Nephron progenitor cell (in vitro differentiated cells): ENCODE measurements around the gene KLHL3.

ENCODE experiments used
- DNase-seq: peaks from one replicate; pipeline ENCODE4 v3.0.0; 2021
- H3K27ac Mint-ChIP-seq: 2 replicates; pipeline ENCODE4 v1.8.0; 2021; ENCODE audit warnings: mild to moderate bottlenecking, moderate library complexity, mixed read lengths
- H3K27me3 Mint-ChIP-seq: 2 replicates; pipeline ENCODE4 v1.8.0; 2021; ENCODE audit warnings: mild to moderate bottlenecking, low read depth, mixed read lengths; ENCODE audit not compliant: poor library complexity
- H3K36me3 Mint-ChIP-seq: 2 replicates; pipeline ENCODE4 v1.8.0; 2021; ENCODE audit warnings: low read depth, mixed read lengths
- H3K4me1 Mint-ChIP-seq: 2 replicates; pipeline ENCODE4 v1.8.0; 2021; ENCODE audit warnings: mixed read lengths
- H3K4me3 Mint-ChIP-seq: 2 replicates; pipeline ENCODE4 v1.8.0; 2021; ENCODE audit warnings: mild to moderate bottlenecking, moderate library complexity, mixed read lengths
- H3K9me3 Mint-ChIP-seq: 2 replicates; pipeline ENCODE4 v1.8.0; 2021; ENCODE audit warnings: mild to moderate bottlenecking, moderate library complexity, mixed read lengths
- CTCF ChIP-seq: fragments of 200-600 bp; sonication (generic); IDR thresholded peaks from 2 replicates; pipeline ENCODE4 v1.5.0; 2021; ENCODE audit warnings: antibody characterized with exemption

Gene KLHL3

GRCh38 chr5:137712139-137712667 is 23.7 kb downstream of the KLHL3 start:
- peaks cover 79% of the 10 kb centered on the region for H3K36me3 Mint-ChIP-seq
- no peaks in the 10 kb centered on the region for H3K4me1 Mint-ChIP-seq
- no peak overlapping the region for H3K27ac Mint-ChIP-seq
- no peak for DNase-seq
- H3K27me3 Mint-ChIP-seq: peaks cover 6% of the 10 kb centered on the region
- peaks cover 33% of the 10 kb centered on the region for H3K9me3 Mint-ChIP-seq
- no peak overlapping the region for H3K4me3 Mint-ChIP-seq
- no peak for TF ChIP-seq CTCF

- H3K27me3 Mint-ChIP-seq: peaks cover 6% of the 10 kb centered on the region
- H3K9me3 Mint-ChIP-seq: peaks cover 29% of the 10 kb centered on the region
Measured at GRCh38 chr5:137710086-137710485, 25.8 kb downstream of the KLHL3 start.

GRCh38 chr5:137708796-137709559 is 26.9 kb downstream of the KLHL3 start:
- H3K27ac Mint-ChIP-seq: no peak overlapping the region

More at GRCh38 chr5:137710086-137710485, 25.8 kb downstream of the KLHL3 start:
- DNase-seq: no peak
- no peak for TF ChIP-seq CTCF
- no peak overlapping the region for H3K4me3 Mint-ChIP-seq
- no peak overlapping the region for H3K27ac Mint-ChIP-seq
- no peaks in the 10 kb centered on the region for H3K4me1 Mint-ChIP-seq
- H3K36me3 Mint-ChIP-seq: peaks cover 79% of the 10 kb centered on the region

GRCh38 chr5:137708062-137708461 is 27.8 kb downstream of the KLHL3 start:
- Mint-ChIP-seq H3K27ac (no peak overlapping the region), H3K9me3 (peaks cover 15% of the 10 kb centered on the region), H3K4me3 (no peak overlapping the region), H3K36me3 (peaks cover 59% of the 10 kb centered on the region), H3K27me3 (peaks cover 6% of the 10 kb centered on the region), H3K4me1 (no peaks in the 10 kb centered on the region)
- no peak for TF ChIP-seq CTCF
- DNase-seq: no peak

More at GRCh38 chr5:137708796-137709559, 26.9 kb downstream of the KLHL3 start:
- TF ChIP-seq CTCF: no peak
- H3K9me3 Mint-ChIP-seq: peaks cover 24% of the 10 kb centered on the region
- H3K27me3 Mint-ChIP-seq: peaks cover 6% of the 10 kb centered on the region
- peaks cover 68% of the 10 kb centered on the region for H3K36me3 Mint-ChIP-seq
- no peak for DNase-seq
- H3K4me3 Mint-ChIP-seq: no peak overlapping the region
- no peaks in the 10 kb centered on the region for H3K4me1 Mint-ChIP-seq

GRCh38 chr5:137706841-137707240 is 29.0 kb downstream of the KLHL3 start:
- no peak for DNase-seq
- H3K27me3 Mint-ChIP-seq: peaks cover 6% of the 10 kb centered on the region
- H3K27ac Mint-ChIP-seq: no peak overlapping the region
- H3K9me3 Mint-ChIP-seq: peaks cover 4% of the 10 kb centered on the region
- TF ChIP-seq CTCF: no peak
- no peak overlapping the region for H3K4me3 Mint-ChIP-seq
- H3K4me1 Mint-ChIP-seq: no peaks in the 10 kb centered on the region
- peaks cover 54% of the 10 kb centered on the region for H3K36me3 Mint-ChIP-seq

GRCh38 chr5:137705106-137705505 is 30.8 kb downstream of the KLHL3 start:
- peaks cover 4% of the 10 kb centered on the region for H3K27me3 Mint-ChIP-seq
- peaks cover 48% of the 10 kb centered on the region for H3K36me3 Mint-ChIP-seq
- no peak overlapping the region for H3K4me3 Mint-ChIP-seq
- H3K4me1 Mint-ChIP-seq: peaks cover 2% of the 10 kb centered on the region
- no peak overlapping the region for H3K27ac Mint-ChIP-seq
- no peaks in the 10 kb centered on the region for H3K9me3 Mint-ChIP-seq
- TF ChIP-seq CTCF: no peak
- no peak for DNase-seq
